Neutrophil (primary cell): ENCODE data around the gene GALNTL6.
"Not testable (repeated sequence)": the region's sequence is repeated elsewhere in the genome, so short reads cannot be mapped to it uniquely, and the experiment has no call there.

Experiments used
- H3K27ac ChIP-seq: fragments of 200-600 bp; sonication (generic); 2 replicates; pipeline ENCODE4 v1.5.1; 2016; ENCODE audit warnings: mild to moderate bottlenecking, moderate library complexity
- H3K27me3 ChIP-seq: fragments of 200-600 bp; sonication (generic); 2 replicates; pipeline ENCODE4 v1.6.0; 2016; ENCODE audit warnings: mild to moderate bottlenecking
- H3K36me3 ChIP-seq: fragments of 200-600 bp; sonication (generic); 2 replicates; pipeline ENCODE4 v1.5.1; 2017
- H3K4me1 ChIP-seq, 2 experiments: fragments of 200-600 bp in 1 of 2; sonication (generic) in 1 of 2; 1 replicate in 1 of 2; 2 replicates in 1 of 2; pipeline versions ENCODE4 v1.5.1 to v1.6.1; 2013 to 2016; ENCODE audit warnings: low read depth in 1 of 2, low read length in 1 of 2, mild to moderate bottlenecking in 1 of 2, moderate library complexity in 1 of 2; ENCODE audit not compliant: control insufficient read depth in 1 of 2, insufficient read depth in 1 of 2
- H3K4me3 ChIP-seq, 2 experiments: fragments of 200-600 bp in 1 of 2; sonication (generic) in 1 of 2; 1 replicate in 1 of 2; 2 replicates in 1 of 2; pipeline ENCODE4 v1.5.1; 2013 to 2016; ENCODE audit warnings: low read depth in 1 of 2, low read length in 1 of 2, mild to moderate bottlenecking in 1 of 2, moderate library complexity in 1 of 2
- H3K9me3 ChIP-seq: fragments of 200-600 bp; sonication (generic); 2 replicates; pipeline ENCODE4 v1.5.1; 2016
- TF ChIP-seq, protein P1 (sequence below): fragments of 200-600 bp; sonication (generic); IDR thresholded peaks from 2 replicates; pipeline ENCODE4 v1.5.1; 2016; ENCODE audit warnings: antibody characterized with exemption

Gene GALNTL6

DNA sequence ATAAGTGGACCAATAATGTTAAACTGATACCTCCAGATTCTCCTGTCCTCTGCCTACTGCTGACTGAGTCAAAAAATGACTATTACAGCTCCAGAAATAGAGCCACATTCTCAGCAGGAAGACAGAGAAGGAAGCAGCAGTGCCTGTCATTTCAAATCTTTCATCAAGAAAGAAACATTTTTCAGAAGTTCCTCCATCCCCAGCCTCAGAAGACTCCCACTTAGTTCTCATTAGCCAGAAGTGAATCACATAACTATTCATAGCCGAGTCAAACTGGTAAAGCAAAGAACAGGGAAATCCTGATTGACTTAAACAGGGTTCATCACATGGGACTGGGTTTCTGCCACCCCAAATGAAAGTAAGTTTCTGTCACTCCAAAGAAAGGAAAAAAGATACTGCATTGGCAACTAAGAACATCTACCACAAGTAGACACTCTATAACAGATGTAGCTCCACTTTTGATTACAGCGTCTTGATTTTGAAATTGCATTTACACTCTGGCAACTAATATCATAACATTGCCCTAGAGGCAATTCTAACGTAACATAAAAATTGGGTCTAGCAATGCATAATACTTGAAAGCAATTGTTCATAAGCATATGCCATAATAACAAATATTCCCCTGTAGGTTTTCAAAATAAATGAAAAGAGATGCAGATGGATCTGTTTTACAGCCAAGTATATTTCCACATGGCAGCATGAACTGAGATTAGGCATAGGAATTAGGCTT is 599.8 kb downstream of the GALNTL6 start:
- Histone ChIP-seq H3K36me3 (no peaks in the 10 kb centered on the region), H3K9me3 (no peaks in the 10 kb centered on the region), H3K4me3 (no peak overlapping the region), H3K4me1 (no peaks in the 10 kb centered on the region), H3K27me3 (no peaks in the 10 kb centered on the region), H3K27ac (no peak overlapping the region)
- TF ChIP-seq, protein P1, sequence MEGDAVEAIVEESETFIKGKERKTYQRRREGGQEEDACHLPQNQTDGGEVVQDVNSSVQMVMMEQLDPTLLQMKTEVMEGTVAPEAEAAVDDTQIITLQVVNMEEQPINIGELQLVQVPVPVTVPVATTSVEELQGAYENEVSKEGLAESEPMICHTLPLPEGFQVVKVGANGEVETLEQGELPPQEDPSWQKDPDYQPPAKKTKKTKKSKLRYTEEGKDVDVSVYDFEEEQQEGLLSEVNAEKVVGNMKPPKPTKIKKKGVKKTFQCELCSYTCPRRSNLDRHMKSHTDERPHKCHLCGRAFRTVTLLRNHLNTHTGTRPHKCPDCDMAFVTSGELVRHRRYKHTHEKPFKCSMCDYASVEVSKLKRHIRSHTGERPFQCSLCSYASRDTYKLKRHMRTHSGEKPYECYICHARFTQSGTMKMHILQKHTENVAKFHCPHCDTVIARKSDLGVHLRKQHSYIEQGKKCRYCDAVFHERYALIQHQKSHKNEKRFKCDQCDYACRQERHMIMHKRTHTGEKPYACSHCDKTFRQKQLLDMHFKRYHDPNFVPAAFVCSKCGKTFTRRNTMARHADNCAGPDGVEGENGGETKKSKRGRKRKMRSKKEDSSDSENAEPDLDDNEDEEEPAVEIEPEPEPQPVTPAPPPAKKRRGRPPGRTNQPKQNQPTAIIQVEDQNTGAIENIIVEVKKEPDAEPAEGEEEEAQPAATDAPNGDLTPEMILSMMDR, result no peak

DNA sequence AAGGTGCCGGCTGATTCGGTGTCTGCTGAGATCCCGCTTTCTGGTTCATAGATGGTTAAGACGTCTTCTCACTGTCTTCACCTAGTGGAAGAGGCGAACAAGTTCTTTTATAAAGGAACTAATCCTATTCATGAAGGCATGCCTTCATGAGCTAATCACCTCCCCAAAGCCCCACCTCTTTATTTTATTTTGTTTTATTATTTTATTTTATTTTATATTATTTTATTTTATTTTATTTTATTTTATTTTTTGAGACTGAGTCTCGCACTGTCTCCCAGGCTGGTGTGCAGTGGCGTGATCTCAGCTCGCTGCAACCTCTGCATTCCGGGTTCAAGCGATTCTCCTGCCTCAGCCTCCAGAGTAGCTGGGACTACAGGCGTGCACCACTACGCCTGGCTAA is 615.8 kb downstream of the GALNTL6 start:
- not testable (repeated sequence) for H3K9me3 ChIP-seq, H3K4me1 ChIP-seq, H3K27me3 ChIP-seq, H3K27ac ChIP-seq, H3K36me3 ChIP-seq, H3K4me3 ChIP-seq

DNA sequence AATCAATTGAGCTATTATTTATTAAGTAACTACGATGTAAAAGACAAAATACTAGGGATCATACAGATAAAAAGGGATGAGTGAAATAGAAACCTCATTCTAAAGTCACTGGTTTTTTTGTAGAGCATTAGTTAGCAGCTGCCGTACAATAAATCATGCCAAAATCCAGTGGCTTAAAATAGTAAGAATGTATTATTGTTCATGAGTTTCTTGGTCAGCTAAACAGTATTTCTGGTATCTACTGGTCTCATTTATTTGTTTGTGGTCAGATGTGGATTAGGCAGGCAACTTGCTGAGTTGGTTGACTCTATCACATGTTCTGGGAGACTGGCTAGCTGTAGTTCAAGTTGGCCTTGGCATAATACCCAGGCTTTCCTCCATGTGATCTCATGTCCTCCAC is 667.3 kb downstream of the GALNTL6 start:
- Histone ChIP-seq H3K9me3 (no peaks in the 10 kb centered on the region), H3K27me3 (no peaks in the 10 kb centered on the region), H3K4me1 (no peaks in the 10 kb centered on the region), H3K36me3 (no peaks in the 10 kb centered on the region), H3K4me3 (no peak overlapping the region), H3K27ac (no peak overlapping the region)
- TF ChIP-seq, protein P1, result no peak

DNA sequence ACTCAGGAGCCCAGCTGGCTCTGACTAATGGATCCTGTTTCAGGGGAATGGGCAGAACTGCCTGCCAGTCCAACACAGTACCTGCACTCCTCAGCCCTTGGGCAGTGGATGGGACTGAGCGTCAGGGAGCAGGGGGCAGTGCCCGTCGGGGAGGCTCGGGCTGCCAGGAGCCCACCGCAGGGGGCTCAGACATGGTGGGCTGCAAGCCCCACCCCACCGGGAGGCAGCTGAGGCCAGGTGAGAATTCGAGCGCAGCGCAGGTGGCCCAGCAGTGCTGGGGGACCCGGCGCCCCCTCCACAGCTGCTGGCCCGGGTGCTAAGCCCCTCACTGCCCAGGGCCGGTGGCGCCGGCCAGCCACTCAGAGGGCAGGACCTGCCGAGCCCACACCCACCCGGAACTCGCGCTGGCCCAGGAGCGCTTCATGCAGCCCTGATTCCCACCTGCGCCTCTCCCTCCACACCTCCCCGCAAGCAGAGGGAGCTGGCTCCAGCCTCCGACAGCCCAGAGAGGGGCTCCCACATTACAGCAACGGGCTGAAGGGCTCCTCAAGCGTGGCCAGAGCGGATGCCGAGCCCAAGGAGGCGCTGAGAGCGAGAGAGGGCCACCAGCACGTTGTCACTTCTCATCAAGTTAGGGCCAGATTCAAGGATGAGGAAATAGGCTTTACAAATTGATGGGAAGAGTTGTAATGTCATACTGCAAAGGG is 668.8 kb downstream of the GALNTL6 start:
- no peak overlapping the region for H3K4me3 ChIP-seq
- H3K27me3 ChIP-seq, result no peaks in the 10 kb centered on the region
- no peaks in the 10 kb centered on the region for H3K9me3 ChIP-seq
- TF ChIP-seq, protein P1, result no peak
- no peaks in the 10 kb centered on the region for H3K4me1 ChIP-seq
- H3K27ac ChIP-seq, result no peak overlapping the region
- H3K36me3 ChIP-seq, result no peaks in the 10 kb centered on the region

DNA sequence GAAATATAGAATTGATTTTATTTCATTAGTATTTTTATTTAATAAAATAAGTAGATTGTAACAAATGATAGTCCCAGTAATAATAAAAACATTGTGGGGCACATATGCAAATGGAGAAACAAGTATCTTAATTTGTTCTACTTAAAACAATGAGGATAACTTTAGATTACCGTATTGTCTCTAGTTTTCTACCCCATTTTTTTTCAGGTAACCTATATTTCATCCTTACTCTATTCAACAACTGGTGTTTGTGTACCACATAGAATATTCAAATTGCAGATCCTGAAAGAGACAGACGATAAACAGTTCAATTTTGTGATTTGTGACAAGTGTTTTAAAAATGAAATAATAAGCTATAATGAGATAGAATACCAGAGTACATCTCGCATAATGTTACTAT is 671.8 kb downstream of the GALNTL6 start:
- TF ChIP-seq, protein P1, result no peak
- H3K27me3 ChIP-seq, result no peaks in the 10 kb centered on the region
- H3K27ac ChIP-seq, result no peak overlapping the region
- no peaks in the 10 kb centered on the region for H3K9me3 ChIP-seq
- H3K4me3 ChIP-seq, result no peak overlapping the region
- no peaks in the 10 kb centered on the region for H3K4me1 ChIP-seq
- no peaks in the 10 kb centered on the region for H3K36me3 ChIP-seq

DNA sequence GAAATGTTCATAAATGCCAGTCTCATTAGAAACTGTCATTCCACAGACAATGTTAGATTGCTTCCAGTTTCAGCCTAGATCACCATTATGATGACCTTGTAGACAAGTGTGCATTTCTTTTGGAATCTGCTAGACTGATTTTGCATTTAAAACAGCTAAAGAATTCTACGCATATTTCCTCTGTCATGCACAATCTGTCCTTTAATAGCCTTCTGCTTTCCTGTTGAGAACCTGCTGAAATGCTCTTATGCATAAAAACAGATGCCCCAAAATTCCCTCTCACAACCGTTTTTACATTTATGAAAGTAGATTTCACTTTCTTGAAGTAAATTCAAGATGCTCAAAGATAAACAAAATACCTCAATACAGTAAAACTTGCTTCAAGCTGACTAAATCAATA is 673.3 kb downstream of the GALNTL6 start:
- H3K4me1 ChIP-seq, result no peaks in the 10 kb centered on the region
- H3K27me3 ChIP-seq, result no peaks in the 10 kb centered on the region
- no peaks in the 10 kb centered on the region for H3K36me3 ChIP-seq
- H3K9me3 ChIP-seq, result no peaks in the 10 kb centered on the region
- no peak overlapping the region for H3K27ac ChIP-seq
- TF ChIP-seq, protein P1, result no peak
- no peak overlapping the region for H3K4me3 ChIP-seq
